ENCODE results near the gene SAMSN1.

Gene SAMSN1

GRCh38 chr21:14492931-14493330 lies 53.2 kb downstream of the SAMSN1 start:
- no peak for DNase-seq (ENCODE audit: low read depth in 2 of 2)
- TF ChIP-seq CTCF (IDR thresholded peaks at IDR 0.05; ENCODE audit: low read depth, low read length) = no peak
- H3K4me3 ChIP-seq (replicated peaks in 1 of 2; ENCODE audit: low read depth in 2 of 2, low read length in 2 of 2) = no peak overlapping the region

GRCh38 chr21:14491269-14491681 lies 54.8 kb downstream of the SAMSN1 start:
- no peak for DNase-seq (ENCODE audit: low read depth in 2 of 2)
- no peak for TF ChIP-seq CTCF (IDR thresholded peaks at IDR 0.05; ENCODE audit: low read depth, low read length)
- no peak overlapping the region for H3K4me3 ChIP-seq (replicated peaks in 1 of 2; ENCODE audit: low read depth in 2 of 2, low read length in 2 of 2)

DNA sequence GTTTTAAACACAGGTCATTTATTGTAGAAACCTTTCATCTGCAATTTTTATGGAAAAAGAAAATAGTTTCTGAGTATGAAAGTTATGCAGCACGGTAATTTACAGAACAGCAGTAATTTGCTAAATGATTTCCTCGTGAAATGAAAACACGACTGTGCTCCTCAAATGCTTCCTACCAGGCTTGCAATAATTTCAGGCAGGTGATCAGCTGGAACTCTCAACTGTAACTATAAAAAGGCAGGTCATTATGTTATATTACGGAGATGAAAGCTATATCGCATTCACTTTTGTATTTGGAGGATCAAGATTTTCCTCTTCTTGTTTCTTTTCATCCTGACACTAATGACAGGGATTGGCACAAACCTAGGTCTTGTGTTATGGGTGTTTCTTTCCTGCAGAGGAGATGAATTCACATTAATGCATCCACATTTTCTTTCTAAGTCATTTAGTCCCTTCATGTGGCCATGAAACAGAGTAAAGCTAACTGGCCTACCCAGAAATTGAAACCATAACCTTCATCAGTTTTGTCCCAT lies 57.4 kb downstream of the SAMSN1 start:
- TF ChIP-seq CTCF (IDR thresholded peaks at IDR 0.05; ENCODE audit: low read depth, low read length) = no peak
- no peak overlapping the region for H3K4me3 ChIP-seq (replicated peaks in 1 of 2; ENCODE audit: low read depth in 2 of 2, low read length in 2 of 2)
- DNase-seq (ENCODE audit: low read depth in 2 of 2) = no peak

- H3K4me3 ChIP-seq (replicated peaks in 1 of 2; ENCODE audit: low read depth in 2 of 2, low read length in 2 of 2) = no peak overlapping the region
- no peak for DNase-seq (ENCODE audit: low read depth in 2 of 2)
- no peak for TF ChIP-seq CTCF (IDR thresholded peaks at IDR 0.05; ENCODE audit: low read depth, low read length)
These were observed 58.4 kb downstream of the SAMSN1 start for GRCh38 chr21:14487490-14488432.

DNA sequence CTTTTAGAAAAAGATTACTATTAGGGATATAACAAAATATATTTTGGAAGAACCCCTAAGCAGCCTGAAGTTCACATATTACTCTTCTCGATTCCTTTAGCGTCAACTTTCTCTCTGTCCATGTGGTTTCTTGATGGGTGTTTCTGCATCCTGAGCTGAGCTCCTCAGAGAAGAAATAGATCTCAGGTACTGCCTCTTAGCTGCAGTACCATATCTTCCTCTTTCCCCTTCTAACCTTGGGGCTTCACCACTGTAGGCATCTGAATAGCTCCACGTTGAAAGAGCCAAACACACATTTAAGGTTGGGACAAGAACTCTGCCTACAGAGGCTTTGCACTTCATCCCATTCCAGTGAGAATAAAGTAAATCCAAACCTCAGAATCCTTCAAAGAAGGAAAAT lies 59.2 kb downstream of the SAMSN1 start:
- TF ChIP-seq CTCF (IDR thresholded peaks at IDR 0.05; ENCODE audit: low read depth, low read length) = no peak
- no peak for DNase-seq (ENCODE audit: low read depth in 2 of 2)
- no peak overlapping the region for H3K4me3 ChIP-seq (replicated peaks in 1 of 2; ENCODE audit: low read depth in 2 of 2, low read length in 2 of 2)

- DNase-seq (ENCODE audit: low read depth in 2 of 2) = no peak
- no peak overlapping the region for H3K4me3 ChIP-seq (replicated peaks in 1 of 2; ENCODE audit: low read depth in 2 of 2, low read length in 2 of 2)
- no peak for TF ChIP-seq CTCF (IDR thresholded peaks at IDR 0.05; ENCODE audit: low read depth, low read length)
These were observed 61.7 kb downstream of the SAMSN1 start for GRCh38 chr21:14484188-14485009.
